ENCODE data around the gene POLR2I.
"Not testable (repeated sequence)": the region's sequence is repeated elsewhere in the genome, so short reads cannot be mapped to it uniquely, and the experiment has no call there.

POLR2I gene

GRCh38 chr19:36131221-36131620, 16.5 kb upstream of the POLR2I start:
- DNase-seq (ENCODE audit: low read depth) = not testable (repeated sequence)

- no peak for DNase-seq (ENCODE audit: low read depth)
Measured at GRCh38 chr19:36128392-36128736, 13.7 kb upstream of the POLR2I start.

GRCh38 chr19:36125557-36125956, 10.9 kb upstream of the POLR2I start:
- DNase-seq (ENCODE audit: low read depth) = no peak

GRCh38 chr19:36121486-36122124, 6.9 kb upstream of the POLR2I start:
- DNase-seq (ENCODE audit: low read depth) = no peak

DNA sequence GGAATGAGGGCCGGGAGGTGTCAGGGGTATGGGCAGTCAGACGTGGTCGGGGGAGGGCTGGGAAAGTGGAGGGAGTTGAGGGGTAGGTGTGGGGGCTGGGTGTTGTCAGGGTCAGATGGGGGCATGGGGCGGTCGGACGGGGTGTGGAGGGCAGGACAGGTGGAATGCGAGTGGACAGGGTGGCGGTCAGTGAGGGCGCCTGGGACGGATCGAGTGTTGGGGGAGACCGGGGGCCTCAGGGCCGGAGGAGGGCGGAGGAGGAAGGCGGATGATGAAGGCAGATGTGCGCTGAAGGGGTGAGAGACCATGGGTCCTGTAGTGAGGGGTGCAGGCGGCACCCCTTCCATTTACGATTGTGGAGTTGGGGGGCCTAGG, 6.3 kb upstream of the POLR2I start:
- no peak for DNase-seq (ENCODE audit: low read depth)

GRCh38 chr19:36120092-36120983, 5.7 kb upstream of the POLR2I start:
- no peak for DNase-seq (ENCODE audit: low read depth)

GRCh38 chr19:36116344-36116637, 1.6 kb upstream of the POLR2I start:
- no peak for DNase-seq (ENCODE audit: low read depth)

DNA sequence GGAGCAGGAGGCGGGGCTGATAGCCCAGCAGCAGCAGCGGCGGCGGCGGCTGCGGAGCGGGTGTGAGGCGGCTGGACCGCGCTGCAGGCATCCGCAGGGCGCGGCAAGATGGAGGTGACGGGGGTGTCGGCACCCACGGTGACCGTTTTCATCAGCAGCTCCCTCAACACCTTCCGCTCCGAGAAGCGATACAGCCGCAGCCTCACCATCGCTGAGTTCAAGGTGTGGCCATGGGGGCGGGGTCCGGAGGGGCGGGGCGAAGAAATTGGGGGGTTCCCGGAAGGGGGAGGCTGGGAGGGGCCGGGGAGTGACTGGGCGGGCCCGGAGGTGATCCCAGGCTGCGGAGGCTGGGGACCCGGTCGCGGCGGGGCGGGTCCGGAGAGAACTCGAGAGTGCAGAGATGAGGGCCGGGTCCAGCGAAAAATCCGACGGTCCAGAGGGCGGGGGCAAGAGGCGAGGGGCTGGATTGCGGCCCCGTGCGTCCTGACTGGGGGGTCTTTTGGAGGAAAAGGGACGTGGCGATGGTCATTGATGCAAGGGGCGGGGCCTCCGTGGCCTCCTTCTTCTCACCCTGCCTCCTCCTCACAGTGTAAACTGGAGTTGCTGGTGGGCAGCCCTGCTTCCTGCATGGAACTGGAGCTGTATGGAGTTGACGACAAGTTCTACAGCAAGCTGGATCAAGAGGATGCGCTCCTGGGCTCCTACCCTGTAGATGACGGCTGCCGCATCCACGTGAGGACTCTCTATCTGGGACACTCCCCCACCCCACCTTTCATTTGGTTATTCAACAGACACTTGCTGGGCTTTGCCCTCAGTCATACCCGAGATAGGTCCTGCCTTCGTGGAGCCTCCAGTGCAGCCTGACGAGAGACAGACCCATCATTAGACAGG, 1.0 kb upstream of the POLR2I start, which contains the start of gene TBCB:
Gene TBCB (plus strand): TSS at position 16 of the 891 bp plus-strand sequence. CDS start 93 bp downstream, at position 109.
- peak; percentile 84 for DNase-seq (ENCODE audit: low read depth)

DNA sequence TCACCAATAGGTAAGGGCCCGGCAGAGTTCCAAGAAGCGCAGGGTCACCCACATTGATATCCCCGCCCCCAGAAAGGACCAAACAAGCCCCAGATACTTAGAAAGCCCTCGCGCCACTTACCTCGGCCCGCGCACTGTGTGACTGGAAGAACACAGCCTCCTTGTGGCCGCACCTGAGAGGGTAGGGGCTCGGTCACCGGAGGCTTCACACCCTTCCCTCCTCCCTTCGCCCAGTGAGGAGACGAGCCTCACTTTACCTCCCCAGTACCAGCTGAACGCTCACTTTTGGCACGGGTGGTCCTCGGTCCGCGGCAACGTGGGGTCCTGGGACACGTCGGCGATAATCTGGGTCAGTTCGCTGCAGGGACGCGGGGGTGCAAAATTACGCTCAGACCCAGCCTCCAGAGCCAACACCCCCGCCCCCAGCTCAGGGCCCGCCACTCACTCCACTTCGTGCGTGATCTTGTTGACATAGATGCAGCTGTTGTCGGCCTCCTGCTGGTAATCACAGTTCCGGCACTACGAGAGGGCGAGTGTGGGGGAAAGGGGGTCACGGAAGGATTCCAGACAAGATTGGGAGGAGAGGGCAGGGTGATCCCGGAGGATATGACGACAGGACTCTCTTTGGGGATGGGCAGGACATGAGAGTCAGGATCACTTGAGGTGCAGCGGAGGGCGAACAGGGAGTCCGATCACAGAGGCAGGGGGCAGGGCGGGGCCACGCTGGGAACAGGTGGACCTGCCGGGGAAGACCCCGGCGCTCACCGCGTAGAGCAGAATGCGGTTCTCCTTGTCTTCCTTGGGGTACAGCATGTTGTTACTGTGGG, 568 bp downstream of the POLR2I start:
- DNase-seq (ENCODE audit: low read depth) = no peak

- no peak for DNase-seq (ENCODE audit: low read depth)
Measured at GRCh38 chr19:36113425-36113824, 1.2 kb downstream of the POLR2I start.

GRCh38 chr19:36112678-36113077, 2.0 kb downstream of the POLR2I start:
- no peak for DNase-seq (ENCODE audit: low read depth)

DNA sequence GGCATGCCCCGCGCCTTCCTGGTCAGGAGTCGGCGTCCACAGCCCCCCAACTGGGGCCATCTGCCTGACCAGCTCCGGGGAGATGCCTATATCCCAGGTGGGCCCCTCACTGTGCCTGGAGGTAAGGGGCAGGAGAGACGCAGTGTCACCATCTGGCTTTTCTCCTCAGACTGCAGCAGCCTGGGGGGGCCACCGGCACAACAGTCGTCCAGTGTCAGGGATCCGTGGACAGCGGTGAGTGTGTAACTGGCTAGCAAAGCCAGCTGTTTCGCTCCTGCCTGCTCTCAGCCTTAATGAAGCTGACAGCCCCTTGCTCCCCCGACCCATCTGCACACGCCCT, 3.5 kb downstream of the POLR2I start:
- no peak for DNase-seq (ENCODE audit: low read depth)

DNA sequence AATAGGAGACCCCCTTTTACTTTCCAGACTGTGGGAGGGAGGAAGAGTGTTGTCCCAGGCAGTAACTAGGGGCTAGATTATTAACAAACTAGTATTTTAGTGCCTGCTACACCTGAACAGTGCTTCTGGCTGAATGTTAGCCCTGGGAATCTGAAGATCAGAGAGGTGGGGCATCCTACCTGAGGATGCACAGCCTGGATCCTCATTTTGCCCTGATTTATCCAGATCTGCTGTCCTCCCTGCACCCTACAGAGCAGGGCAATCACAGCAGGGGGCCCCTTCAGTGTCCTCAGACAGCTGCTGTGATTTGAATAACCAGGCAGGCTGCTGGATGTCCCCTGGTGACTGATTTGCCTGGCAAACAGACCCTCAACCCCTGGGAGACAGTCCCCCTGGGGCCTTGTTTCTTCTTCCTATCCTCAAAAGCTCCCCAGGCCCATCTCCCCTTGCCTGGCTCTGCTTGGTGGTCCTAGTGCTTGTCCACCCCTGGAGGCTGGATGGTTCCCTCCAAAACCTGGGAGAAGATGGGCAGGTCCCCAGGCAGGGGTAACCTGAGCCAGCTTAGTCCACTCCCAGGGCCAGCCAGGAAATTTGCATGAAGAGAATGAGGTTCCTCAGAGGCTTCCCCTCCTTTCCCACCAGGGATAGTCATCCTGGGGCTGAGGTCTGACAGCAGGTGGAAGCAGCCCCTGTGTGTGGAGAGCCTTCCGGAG, 4.0 kb downstream of the POLR2I start, which contains the start of gene OVOL3:
Gene OVOL3 (plus strand): TSS at position 657 of the 713 bp plus-strand sequence. CDS start 60 bp downstream, outside the sequence.
- DNase-seq (ENCODE audit: low read depth) = no peak

DNA sequence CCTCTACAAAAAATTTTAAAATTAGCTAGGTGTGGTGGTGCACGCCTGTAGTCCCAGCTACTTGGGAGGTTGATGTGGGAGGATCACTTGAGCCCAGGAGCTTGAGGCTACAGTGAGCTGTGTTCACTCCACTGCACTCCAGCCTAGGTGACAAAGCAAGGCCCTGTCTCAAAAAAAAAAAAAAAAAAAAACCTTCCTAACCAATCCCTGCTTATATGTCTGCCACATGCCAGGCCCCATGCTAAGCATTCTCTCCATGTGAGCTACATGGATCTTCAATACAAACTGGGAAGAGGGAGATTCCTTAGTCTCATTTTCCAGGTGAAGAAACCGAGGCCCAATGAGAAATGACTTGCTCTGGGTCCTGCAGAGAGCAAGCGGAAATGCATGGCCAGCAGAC, 6.0 kb downstream of the POLR2I start:
- DNase-seq (ENCODE audit: low read depth) = no peak

DNA sequence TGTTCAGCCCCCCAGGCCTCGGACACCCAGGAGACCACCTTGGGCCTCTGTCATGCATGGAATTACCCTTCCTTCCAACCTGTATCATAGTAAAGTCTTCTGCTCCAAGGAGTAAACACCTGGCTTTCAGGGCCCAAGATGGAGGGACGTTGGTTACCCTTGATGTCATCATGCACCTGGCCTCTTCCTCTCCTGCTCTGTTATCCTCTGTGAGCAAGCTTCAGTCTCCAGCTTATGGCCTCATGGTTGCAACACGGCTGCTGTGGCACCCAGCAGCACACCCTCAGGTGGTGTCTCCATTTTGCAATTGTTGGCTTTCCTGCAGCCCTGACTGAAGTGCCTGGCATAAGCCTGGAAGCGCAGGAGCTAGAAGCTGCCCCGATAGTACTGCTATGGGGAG, 7.7 kb downstream of the POLR2I start:
- no peak for DNase-seq (ENCODE audit: low read depth)

GRCh38 chr19:36106441-36106840, 8.2 kb downstream of the POLR2I start:
- DNase-seq (ENCODE audit: low read depth) = no peak

DNA sequence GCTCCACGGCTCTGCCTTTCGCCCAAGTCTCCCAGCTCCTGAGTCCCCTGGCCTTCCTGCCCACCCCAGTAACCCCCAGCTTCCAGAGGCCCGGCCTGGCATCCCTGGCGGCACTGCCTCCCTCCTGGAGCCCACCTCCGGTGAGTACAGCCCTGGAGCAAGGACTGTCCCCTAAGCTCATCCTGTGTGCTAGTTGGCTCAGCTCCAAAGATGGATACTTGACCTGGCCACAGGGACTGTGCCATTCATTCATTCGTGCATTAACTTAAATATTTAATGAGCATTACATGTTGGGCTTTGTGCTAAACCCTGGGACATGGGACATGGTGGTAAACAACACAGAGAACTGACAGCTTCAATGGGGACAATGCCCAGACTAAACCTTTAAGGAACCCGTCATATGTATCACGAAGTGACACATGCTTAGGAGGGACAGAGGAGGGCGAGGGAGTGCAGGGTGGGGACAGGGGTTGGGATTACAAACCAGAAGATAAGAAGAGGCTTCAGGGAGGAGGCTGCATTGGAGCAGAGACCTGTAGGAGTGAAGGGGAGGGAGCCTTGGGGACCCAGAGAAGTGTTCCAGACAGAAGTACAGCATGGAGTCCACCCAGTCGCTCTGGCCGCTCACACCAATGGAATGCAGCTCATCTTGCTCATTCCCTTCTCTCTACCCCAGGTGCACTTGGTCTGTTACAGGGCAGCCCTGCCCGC, 10.7 kb downstream of the POLR2I start:
- DNase-seq (ENCODE audit: low read depth) = no peak

DNA sequence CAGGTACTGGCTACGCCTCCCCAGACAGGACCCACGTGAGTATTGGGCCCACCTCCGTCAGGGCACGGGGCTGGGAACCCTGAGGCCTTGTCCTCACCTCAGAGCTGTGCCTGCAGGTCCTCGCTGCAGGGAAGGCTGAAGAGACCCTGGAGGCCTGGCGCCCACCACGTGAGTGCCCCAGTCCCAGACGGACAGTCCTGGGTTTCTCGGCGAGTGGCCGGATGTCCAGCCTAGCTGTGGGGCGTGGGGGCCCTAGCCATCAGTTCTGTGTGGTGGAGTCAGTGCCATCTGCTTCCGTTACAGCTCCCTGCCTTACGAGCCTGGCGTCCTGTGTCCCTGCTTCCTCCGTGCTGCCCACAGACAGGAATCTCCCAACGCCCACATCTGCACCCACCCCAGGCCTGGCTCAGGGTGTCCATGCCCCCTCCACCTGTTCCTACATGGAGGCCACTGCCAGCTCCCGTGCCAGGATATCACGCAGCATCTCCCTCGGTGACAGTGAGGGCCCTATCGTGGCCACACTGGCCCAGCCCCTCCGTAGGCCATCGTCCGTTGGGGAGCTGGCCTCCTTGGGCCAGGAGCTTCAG, 11.5 kb downstream of the POLR2I start:
- no peak for DNase-seq (ENCODE audit: low read depth)

DNA sequence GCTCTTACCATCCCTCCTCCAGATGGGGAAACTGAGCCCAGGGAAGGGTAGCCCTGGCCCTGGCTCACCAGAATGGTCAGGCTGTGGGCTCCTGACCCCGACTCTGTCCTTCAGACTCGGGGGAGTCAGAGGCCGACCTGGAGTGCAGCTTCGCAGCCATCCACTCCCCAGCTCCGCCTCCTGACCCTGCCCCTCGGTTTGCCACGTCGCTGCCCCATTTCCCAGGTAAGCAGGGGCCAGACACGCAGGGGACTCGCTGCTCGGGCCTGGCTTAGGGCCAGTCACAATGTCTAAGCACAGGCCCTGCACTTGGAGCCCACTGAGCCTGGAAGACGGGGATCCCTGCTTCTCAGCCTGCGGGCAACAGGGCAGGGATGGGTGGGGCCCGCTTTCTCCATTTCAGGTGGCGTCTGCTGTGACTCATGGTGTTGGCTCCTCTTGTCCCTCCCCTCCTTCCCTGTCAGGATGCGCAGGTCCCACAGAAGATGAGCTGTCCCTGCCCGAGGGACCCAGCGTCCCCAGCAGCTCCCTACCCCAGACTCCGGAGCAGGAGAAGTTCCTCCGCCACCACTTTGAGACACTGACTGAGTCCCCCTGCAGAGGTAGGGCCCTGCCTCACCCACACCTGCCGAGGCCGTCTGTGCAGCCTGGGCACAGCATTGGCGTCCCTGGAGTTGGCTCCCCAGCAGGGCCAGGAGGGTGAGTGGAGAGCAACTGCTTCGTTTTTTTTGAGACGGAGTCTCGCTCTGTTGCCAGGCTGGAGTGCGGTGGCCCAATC, 12.9 kb downstream of the POLR2I start:
- no peak for DNase-seq (ENCODE audit: low read depth)

Measured in stimulated activated CD8-positive, alpha-beta memory T cell treated with anti-CD3 and anti-CD28 coated beads, Interleukin-15, amount 100 ng/mL, for 24 hours (primary cell).